T-helper 1 cell treated with Interleukin-12 subunit alpha and Interleukin-12 subunit beta and Interleukin-4 antibody, amounts not matched to agents 30 ng/mL and 1 ng/mL, for 36 hours (primary cell): Measurements from ENCODE around the gene FAM83D. TPM values are rescaled to one million over a fixed set of nuclear protein-coding genes. Genes with fewer than 3 reads are reported as not detected.
"Not testable (repeated sequence)": the region's sequence is repeated elsewhere in the genome, so short reads cannot be mapped to it uniquely, and the experiment has no call there.

Experiments
- intact Hi-C: fragments of 100-400 bp; cut with micrococcal nuclease; formaldehyde crosslinking; loops from one replicate; pipeline ENCODE4 v1.15.1; 2024
- total RNA-seq: library from RNA; stranded (reverse); gene quantifications from 2 replicates; pipeline ENCODE4 v1.2.3, GENCODE V29; 2022

FAM83D gene
- total RNA-seq, 1 donor from 2014 or later = 13.1 TPM

DNA sequence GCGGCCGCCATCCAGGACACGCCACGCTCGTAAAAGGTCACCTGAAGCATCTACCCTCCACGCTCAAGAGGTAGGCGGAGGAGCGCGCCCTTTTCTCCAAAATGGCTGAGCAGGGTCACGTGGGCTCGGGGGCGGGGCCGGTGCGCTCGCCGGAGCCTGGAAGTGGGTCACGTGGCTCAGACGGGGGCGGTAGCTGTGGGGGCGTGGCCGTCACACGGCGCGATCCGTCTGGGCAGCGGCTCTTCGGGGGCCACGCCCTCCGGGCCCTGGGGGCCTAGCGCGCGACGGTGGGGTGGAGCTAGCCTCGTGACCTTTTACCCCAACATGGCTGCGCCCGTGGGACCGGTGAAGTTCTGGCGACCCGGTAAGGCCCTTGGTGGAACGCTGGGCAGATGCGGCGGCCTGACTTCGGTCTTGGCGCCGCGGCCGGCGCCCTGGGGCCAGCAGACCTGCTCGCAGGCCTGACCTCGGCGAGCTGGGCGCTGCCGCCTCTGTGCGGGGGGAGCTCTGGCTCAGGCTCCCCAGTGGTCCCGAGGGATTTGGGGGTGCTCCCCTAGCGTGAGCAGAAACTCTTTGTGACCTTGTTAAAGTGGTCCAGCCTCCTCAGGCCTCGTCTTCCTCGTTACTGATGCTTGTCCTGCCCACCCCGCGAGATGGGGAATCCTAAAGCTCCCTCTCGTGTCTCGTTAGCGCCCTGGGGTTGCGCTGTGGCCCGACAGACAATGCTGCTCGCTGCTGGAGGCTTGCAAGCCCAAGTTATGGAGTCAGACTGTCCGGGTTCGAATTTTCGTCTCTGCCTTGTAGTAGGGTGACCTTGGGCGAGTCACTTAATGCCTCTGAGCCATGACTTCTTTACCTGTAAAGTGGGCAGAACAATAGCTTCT, 36.1 kb downstream of the FAM83D start, which contains the start of gene DHX35:
TSS of gene DHX35 (plus strand) at position 301 of the 884 bp plus-strand sequence. CDS start at position 325, 24 bp downstream.
- intact Hi-C loops = loop anchor here (1.0 to 5.0 kb wide), 9 partner anchors 36 to 490 kb away; partner anchors contain the start of genes ACTR5, FAM83D, PPP1R16B and RALGAPB

DNA sequence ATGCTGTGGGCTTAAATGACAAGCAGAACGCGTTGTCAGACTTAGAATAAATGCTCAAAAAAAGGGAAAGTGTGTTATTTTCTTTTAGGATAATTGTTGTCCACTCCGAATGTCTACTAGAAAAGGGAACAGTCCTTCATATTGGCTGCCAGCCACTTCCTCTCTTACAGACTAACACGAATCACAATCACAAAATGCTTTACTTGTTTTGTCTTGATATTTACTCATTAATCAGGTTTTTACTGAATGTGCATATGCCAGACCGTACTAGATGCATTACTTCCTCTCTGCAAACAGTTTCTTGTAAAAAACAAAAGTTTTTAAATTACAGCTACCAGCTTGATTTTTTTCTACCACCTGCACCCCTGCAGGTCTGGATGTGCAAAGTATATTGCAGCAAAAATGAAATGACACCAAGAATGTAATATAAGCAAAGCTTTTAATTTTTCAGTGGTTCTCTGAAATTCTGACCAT, 36.7 kb downstream of the FAM83D start:
- intact Hi-C loops = loop anchor here (1.0 to 5.0 kb wide), 9 partner anchors 37 to 491 kb away; partner anchors contain the start of genes ACTR5, FAM83D, PPP1R16B and RALGAPB

DNA sequence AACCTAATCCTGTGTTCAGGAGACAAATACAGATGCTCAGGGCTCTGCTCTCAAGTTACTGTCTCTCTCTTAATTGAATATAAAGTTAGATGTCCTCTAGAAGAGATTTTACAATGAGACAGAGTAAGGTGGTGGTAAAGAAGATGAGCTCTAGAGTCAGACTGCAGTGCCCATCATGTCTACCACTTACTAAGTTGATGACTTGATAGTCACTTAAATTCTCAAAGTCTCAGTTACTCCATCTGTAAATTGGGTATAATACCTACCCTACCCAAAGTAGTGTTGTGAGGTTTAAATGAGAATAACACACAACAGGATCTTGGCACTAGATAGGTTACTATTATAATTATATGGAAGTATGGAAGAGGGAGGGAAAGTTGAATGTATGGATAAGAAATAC, 37.5 kb downstream of the FAM83D start:
- intact Hi-C loops = loop anchor here (2.0 to 5.0 kb wide), 2 partner anchors 57 to 91 kb away; no protein-coding TSS in a partner anchor

DNA sequence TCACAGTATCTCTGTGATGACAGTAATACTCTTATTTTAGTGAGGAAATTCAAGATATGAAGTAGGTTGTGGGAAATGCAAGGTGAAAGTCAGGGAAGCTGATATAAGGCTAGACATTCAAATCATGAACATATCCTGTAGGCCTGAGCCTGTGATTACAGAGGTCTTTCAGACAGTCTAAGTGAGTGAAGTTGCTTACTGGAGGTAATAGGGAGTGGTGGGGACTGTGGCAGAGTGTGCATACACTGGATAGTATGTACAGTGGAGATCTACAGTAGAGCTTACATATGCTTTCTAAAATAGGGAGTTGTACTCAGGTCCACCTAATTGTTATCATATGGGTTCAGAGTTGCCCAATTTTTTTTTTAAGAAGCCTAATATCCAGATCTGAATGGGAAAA, 39.0 kb downstream of the FAM83D start:
- intact Hi-C loops = no loop called here

DNA sequence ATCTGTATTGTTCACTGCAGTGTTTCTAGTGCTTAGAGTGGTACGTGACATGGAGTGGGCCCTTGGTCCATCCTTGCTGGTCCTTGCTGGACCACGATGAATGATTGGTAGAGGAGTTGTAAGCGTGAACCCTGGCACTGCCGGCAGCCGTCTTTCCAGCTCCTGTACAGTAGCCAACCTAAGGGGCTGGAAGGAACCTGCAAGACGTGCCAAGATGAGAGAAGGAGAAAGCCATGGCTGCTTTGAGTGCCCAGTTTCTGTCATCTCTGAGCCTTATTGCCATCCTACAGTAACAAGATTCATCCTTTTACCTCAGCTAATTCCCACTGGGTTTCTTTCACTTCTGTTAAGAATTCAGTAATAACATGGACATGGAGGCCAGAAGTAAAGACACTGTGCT, 41.9 kb downstream of the FAM83D start:
- intact Hi-C loops = no loop called here

DNA sequence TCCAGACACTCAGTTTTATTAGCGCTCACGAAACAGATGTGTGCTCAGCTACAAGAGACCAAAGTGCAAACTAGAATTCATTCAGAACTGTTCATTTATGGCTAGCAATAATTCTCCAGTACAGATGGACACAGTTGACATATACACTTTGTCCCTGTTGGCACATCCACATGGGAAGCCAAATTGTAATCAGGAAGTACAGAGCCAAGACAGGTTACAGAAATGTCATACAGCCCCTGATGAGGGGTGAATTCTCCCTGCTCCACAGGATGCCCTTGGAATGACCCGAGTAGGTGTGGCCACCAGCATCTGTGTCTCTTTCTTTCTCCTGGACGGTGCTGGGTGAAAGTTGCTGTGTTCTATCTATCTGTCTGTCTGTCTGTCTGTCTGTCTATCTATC, 43.5 kb downstream of the FAM83D start:
- intact Hi-C loops = no loop called here

DNA sequence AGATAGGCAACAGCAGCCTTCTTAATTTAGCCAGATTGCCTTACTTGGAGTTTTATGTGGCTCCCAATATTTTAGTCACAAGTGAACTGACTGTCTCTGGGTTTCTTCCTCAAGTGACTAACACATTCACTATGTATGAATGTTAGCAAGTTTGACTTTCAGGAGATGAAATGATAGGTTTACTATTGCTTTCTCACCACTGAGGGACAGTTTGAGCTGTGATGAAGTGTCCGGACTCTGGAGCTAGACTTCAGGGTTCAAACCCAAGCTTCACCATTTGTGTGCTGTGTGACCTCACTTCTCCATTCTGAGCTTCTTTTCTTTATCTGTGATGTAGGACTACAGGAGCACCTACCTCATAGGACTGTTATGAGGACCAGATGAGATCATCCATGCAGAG, 44.1 kb downstream of the FAM83D start:
- intact Hi-C loops = no loop called here

DNA sequence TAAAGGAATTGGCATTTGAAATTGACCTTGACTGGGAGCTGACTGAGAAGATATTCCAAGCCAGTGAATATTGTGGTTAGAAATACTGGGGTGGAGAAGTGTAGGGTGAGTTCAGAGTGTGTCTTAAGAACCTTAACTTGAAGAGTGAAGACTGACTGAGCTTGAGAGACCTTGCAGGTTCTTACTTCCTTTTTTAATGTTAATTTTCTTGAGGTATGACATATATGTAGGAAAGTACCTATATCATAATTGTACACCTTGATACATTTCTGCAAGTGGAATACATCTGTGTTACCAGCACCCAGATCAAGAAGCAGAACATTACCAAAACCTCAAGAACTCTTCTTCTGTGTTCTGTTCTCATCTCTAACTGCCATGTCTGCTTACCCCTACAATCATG, 46.9 kb downstream of the FAM83D start:
- intact Hi-C loops = no loop called here

DNA sequence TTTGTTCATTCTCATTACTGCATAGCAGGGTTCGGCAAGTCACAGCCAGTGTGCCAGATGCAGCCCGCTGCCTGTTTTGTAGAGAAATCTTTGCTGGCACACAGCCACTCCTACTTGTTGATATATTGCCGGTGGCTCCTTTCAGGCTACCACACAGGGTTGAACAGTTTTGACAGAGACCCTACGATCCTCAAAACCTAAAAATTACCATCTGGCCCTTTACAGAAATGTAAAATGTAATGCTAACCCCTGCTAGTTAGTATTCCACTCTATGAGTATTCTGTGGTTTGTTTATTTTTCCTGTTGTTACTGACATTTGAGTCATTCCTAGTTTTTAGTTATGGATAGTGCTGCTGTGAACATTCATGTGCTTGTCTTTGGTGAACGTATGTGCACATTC, 47.4 kb downstream of the FAM83D start:
- intact Hi-C loops = no loop called here

DNA sequence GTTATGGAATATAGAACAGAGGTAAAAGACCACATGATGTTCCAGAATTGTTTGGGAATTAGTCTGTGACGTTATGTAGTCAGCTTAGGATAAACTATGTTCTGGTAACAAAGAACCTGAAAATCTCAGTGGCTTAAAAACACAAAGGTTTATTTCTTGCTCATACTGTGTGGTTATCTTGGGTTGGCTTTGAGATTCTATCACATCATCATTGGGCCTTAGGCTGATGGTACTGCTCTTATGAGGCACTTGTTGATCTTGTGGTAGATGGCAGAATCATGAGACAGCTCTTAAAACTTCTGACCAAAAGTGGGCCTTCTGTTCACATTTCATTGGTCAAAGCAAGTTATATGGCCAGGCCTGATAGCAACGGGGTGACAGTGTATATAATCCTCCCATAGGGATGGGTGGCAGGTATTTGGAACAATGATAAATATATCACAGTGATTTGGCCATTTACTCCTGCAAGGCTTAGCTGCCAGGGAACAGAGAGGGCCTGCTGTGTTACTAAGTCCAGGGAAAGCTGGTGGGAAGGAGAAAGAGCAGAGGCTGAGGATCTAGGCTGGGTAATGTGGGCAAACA, 49.4 kb downstream of the FAM83D start:
- intact Hi-C loops = no loop called here

DNA sequence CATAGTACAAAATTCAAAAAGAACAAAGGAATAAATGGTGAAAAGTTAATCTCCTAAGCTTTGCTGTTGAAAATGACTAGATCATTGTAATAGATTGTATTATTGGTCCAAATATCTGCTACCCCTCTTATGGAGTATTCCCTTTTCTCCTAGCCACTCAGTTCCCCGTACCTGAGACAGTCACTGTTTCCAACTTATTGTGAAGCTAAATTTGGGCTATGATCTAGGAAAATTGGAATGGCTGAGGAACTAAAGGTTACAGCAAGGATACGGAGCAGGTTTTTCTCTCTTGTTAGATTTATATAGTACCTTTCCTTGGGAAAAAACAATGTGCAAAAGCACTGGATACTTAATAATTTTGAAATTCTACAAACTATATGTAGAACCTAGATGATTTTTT, 53.2 kb downstream of the FAM83D start:
- intact Hi-C loops = no loop called here

DNA sequence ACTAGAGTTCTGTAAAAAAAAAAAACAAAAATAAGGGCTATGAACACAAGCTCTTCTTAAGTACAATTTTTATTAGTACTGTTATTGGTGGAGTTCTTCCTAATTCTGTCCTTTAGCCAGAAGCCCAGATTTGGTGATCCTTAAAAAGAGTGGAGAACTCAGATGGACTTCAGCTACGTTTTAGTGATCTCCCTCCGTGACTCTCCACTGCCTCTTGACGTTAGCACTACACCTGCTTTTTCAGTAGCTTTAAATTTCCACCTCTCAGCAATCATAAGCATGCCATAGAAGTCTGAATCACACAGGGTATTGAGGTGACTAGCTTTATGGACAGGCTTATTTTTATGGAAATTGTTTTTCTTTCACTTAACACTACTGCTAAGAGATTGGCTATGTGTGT, 53.6 kb downstream of the FAM83D start:
- intact Hi-C loops = no loop called here

DNA sequence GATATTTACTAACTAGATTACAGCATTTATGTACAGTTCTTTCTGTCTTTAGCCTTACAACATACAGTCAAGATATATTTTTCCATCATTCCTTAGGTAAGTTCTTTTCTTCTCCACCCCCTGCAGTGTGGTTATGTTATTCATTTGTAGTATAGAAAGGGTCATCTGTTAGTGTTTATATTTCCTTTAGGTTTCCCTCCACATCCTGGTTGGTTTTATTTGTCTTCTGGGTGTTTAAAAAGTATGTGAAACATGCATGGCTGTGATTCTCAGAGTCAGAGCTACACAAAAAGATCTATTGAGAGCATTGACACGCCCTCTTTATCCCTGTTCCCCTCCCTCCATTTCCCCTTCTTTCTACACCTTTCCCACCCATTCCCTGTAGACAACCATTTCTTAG, 56.1 kb downstream of the FAM83D start:
- intact Hi-C loops = no loop called here

DNA sequence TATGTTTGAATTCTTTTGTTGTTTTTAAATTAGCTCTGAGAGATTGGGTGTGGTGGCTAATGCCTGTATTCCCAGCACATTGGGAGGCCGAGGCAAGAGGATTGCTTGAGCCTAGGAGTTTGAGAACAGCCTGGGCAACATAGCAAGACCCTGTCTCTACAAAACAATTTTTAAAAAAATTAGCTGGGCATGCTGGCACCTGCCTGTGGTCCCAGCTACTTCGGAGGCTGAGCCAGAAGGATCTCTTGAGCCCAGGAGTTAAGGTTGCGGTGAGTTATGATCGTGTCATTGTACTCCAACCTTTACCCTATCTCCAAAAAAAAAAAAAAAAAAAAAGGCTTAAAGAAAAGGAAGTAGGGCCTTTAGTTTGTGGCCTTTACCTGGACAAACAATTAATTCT, 58.8 kb downstream of the FAM83D start:
- intact Hi-C loops = no loop called here

DNA sequence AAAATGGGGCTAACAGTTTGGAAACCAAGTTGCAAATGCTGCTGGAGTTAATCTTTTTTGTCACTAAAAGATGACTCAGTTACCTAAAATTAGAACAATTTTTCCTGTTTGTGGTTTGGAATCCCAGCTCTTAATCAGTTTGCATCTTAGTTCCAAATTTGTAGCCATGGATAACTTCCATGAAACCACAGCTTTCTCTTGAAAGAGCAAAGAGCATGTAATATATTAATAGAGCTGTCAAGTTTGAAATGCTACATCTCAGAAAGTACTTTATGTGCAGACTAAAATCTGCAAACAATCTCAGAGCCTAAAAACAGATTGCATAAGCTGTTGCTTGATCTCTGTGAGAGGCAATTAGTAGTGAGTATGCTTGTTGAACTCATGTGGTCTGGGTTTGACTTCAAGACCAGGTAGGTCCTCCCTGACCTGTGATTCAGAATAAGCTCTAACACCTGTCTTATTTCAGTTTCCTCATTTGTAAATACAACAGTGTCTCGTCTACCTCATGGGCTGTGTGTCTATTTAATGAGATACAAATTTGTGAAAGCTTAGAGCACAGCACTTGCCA, 59.5 kb downstream of the FAM83D start:
- intact Hi-C loops = no loop called here

DNA sequence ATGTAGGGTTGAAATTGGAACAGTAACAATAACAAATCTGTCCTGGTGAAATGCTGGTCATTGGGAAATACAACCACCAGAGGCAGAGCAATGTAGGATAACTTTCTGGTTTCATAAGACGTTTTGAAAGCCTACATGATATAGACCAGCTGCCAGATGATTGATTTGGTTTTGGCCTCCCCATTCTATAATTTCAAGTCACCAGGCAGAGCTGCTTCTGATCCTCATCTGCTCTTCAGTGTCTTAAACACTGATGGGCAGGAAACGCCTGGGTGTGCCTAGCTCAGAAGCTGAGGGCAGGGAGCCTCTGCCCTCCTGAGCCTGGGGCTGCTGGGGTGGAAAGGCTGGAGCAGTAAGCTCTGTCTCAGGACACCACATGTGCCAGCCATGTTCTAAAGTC, 60.4 kb downstream of the FAM83D start:
- intact Hi-C loops = no loop called here

DNA sequence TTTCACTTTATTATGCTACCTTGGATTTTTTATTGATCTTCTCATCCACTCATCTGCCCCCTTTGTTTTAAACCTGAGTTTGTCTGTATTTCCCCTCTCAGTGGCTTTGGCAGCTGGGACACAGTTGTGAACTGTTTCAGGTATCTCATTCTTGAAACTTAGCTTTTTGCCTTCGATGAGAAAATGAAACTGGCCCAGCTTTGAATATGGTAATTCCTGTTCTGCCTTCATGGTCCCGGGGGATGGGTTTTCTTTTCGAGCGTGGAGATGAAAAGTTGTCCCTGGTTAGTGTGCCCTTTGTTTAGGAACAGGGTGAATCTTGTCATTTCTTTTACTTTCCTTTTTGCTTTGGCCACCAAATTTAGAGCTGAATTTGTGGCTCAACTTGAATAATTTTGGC, 61.6 kb downstream of the FAM83D start:
- intact Hi-C loops = no loop called here

DNA sequence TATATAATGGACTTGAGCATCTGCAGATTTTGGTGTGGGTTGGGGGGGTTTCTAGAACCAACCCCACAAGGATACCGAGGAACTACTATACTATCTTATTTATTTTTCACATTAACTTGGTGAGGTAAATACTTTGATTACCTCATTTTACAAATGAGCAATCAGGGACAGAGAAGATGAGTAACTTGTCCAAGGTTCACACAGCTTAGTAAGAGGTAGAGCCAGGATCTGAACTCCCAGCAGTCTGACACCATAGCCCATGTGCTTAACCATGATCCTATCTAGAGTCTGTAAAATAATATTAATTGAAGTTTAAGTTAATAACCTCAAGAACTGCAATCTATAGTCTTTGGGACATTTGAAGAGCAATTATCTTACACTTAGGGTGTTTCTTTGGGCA, 64.5 kb downstream of the FAM83D start:
- intact Hi-C loops = no loop called here

DNA sequence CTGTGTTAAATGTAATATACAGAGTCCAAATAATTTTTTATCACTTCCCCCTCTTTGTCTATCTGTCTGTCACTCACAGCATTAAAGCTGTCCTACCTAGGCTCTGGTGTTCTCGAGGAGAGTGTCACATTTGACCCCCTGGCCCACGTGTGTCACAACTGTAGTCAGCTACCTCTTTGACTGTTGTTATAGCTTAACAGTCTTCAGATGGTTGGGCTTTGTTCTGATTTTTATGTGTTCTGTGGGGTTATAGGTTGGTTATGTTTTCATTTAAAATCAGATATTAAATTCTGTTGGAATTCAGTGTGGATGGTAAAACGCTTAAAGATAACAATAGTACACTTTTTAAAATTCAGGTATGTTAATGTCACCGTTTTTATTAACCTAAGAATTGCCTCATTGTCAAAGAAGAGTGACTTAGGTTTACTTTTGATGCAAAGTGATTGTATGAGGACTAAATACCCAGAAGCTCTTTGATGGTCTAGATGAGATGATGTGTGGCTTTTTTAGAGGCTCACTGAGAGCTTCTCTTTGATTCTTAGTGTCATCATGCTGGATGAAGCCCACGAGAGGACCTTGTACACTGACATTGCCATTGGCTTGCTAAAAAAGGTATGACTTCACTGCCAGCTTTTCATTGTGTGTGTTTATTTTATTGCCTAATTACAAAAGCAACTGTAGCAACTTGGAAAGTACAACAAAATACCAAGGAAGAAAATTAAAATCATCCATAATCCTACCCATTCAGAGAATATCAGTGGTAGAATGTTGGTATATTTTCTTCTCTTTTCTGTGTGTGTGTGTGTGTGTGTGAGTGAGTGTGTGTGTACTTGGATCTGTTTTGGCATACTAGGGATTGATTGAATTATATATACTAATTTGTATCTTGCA, 65.8 kb downstream of the FAM83D start:
- intact Hi-C loops = no loop called here

DNA sequence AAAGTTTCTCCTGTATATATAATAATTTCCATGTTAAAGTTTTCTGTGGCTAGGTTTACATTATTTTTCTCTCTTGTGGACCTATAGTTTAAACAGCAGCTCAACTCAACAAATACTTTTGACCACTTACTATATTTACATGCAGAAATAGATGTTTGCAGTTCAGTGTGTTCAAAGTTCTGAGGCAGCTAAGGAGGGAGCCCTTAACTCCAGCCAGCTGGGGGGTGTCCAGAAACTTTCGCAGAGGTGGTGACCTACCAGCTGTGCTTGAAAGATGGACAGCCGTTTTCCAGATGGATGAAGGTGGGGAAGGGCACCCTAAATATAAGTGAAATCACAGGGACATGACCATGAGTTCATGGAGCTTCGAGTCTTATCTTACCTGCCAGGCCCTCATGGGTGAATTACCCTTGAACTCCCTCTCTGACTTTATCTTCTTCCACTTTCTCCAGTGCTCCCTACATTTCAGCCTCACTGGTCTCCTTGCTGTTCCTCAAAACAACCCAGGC, 69.4 kb downstream of the FAM83D start:
- intact Hi-C loops = no loop called here

DNA sequence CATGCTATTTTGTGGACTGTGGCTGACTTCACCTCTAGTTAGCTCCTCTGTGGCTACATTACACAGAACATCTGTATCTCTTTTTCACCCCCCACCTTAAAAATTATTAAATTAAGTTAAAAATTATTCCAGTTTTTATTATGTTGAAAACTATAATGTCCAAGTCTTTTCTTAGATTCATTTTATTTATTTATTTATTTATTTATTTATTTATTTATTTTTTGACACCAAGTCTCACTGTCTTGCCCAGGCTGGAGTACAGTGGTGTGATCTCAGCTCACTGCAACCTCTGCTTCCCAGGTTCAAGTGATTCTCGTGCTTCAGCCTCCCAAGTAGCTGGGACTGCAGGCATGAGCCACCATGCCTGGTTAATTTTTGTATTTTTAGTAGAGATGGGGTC, 70.6 kb downstream of the FAM83D start:
- intact Hi-C loops = not testable (repeated sequence)
